GM18858 (cell line): ENCODE measurements around the gene CALML6.
A peak's percentile ranks its signal among the peaks of the same experiment; 100 is the strongest.

ENCODE experiments used
- ATAC-seq: cut with Tn5 transposase; IDR thresholded peaks from one replicate; pipeline ENCODE4 v1.9.1; 2021; ENCODE audit not compliant: unreplicated experiment

The CALML6 gene

GRCh38 chr1:1910033-1910465 lies 5.0 kb upstream of the CALML6 start:
- ATAC-seq, result no peak

DNA sequence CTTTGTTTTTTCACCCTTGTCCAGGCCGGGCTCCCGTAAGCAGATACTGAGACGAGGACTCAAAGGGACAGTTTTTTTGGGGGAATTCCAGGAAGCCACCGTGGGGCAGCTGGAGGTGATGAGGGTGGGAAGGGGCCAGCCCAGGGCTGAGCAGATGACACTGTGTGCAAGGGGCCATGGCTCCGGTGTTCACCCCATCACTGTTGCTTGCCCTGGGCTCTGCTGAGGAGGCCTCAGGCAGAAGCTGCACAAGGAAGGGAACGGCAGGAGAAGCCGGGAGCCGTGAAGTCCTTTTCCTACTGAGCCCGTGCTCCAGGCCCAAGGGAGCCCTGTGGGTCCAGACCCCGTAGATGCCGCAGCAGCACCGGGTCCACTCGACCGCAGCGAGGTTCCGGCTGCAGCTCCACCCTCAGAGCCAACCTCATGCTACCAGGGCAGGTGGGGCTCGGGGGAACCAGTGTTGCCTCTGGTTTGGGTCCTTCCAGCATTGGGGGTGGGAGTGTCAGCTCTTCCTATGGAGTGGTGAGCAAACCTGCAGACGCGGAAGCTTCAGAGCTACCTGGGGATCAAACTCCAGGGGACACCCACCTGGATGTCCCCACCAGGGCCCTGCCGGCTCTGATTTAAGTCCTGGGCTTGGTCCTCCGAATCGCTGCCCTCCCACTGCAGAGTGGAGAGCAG lies 4.3 kb upstream of the CALML6 start:
- no peak for ATAC-seq

DNA sequence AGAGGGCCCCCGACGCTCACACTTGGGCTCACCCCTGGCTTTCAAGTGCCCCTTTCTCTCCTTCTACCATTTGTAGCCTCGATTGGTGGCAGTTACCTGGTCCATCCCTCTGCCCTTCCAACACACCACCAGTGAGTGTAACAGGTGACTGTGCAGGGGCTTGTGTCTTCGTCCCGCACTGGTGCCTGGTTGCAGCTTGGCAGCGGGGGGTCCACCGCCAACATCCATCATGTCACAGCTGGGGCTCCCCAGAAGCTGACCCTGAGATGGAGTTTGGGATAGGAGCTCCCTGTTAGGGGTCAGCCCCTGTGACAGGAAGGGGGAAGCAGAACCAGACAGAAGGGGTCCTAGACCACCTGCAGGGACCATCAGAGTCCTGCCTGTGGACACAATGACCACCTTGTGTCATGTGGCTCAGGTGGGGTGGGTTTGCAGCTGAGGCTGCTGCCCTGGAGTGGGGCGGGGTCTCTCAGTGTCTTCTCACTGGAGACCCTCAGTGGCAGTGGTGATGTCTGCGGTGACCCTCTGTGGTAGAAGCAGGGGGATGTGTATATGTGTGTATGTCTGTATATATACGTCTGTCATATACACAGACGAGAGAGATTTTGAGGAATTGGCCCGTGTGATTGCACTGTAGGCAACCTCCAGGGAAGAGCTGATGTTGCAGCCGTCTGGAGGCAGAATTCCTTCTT lies 3.6 kb upstream of the CALML6 start:
- ATAC-seq, result no peak

DNA sequence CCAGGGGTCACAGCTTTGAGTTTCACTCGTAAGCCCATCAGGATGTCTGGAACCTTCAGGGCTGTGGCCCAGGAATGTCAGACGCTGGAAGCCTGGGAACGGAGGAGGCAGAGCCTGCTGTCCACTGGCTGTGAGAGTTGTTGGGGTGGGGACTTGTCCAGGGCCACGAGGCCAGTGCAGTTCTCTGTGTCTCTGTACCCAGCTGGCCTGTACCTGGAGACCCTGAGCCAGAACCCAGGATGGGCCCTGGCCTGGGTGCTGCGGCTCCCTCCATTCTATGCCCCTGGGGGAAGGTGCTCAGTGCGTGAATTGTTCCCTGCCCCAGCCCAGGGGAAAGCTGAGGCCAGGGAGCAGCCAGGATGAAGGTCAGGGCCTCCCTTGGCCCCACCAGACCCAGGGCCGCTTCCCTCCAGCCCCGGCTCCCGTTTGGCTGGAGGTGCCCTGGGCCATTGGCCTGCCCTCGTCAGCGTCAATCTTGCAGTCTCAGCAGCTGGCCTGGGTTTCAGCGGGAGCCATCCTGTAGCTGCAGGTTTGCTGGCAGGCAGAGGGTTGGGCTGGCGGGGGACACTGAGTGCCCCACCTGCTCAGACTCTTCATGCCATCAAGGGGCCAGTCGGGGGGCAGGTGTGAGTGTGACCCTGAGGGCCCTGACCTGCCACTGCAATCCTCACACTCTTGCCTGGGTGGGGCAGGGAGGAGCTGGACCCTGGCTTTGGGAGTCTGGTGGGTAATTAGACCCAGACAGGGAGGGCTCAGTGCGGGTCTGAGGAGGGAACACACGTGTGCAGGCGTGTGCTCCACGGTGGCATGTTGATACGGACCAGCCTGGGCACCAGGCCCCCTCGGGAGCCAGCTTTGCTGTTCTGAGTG lies 724 bp upstream of the CALML6 start:
- ATAC-seq, result no peak

DNA sequence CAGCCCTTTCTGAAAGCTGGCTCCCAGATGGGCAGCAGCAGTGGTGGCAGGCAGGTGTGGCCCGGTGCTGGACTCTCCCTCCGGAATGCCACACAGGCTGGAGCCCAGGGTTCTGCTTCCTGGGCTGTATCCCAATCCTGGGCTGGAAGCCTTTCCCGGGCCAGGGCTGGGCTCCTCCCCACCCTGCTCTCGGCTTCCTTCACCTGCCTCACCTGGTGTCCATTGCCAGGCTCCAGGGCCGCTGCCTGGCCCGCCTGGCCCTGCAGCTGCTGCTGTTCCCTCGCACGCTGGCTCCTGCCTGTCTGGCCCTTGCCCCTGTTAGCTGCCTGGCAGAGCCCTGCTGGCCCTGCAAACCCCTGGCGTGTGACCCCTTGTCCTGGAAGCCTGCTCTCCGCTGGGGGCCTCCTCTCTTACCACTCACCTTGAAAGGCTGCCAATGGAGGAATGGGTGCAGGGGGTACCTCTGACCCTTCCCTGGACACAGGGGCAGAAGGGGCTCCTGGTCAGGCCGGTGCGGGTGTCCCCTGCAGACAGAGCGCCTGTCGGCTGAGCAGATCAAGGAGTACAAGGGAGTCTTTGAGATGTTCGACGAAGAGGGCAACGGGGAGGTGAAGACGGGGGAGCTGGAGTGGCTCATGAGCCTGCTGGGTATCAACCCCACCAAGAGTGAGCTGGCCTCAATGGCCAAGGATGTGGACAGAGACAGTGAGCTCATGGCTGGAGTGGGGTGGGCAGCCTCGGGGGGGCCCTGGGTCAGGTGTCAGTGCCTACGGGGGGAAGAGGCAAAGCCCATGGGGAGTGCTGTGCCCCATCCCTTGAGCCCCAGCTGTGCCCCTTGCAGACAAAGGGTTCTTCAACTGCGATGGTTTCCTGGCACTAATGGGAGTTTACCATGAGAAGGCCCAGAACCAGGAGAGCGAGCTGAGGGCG lies 1.1 kb downstream of the CALML6 start:
- no peak for ATAC-seq

DNA sequence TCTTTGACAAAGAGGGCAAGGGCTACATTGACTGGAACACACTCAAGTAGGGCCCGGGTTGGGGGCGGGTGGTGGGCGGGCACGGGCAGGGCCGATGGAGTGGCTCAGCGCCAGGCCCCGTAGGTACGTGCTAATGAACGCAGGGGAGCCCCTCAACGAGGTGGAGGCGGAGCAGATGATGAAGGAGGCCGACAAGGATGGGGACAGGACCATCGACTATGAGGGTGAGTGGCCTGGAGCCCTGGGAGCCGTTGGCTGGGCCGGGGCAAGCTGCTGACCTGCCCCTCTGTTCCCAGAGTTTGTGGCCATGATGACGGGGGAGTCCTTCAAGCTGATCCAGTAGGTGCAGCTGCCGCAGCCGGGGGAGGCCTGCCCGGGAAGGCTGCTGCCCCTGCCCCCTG lies 1.8 kb downstream of the CALML6 start:
- no peak for ATAC-seq

DNA sequence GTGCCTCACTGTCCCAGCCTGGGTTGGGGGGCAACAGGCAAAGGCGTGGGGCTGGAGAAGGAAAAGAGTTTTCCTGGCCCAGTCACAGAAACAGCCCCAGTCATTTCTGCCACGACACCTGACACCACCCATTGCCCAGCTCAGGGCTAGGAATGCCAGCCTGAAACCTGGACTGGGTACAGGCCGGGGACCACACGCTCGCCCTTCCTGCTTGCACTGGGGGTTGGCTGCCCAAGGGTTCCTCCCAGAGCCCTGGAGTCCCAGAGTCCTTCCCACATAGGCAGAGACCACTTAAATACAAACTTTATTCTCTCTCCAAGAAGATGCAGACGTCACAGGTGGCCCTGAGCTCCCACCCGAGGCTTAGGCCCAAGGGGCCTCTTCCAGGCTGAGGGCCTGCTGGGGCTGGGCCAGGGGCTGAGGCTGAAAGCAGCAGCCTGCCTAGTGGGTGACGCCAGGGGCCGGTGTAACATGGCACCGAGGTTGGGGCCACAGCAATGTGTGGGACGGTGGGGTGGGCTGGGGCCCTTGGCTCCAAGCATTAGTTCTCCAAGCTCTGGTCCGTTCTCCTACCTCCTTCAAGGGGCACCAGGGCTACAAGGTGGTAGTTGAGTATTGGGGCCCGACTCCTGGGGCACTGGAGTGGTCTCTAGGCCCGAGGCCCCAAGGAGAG lies 2.4 kb downstream of the CALML6 start:
- no peak for ATAC-seq

DNA sequence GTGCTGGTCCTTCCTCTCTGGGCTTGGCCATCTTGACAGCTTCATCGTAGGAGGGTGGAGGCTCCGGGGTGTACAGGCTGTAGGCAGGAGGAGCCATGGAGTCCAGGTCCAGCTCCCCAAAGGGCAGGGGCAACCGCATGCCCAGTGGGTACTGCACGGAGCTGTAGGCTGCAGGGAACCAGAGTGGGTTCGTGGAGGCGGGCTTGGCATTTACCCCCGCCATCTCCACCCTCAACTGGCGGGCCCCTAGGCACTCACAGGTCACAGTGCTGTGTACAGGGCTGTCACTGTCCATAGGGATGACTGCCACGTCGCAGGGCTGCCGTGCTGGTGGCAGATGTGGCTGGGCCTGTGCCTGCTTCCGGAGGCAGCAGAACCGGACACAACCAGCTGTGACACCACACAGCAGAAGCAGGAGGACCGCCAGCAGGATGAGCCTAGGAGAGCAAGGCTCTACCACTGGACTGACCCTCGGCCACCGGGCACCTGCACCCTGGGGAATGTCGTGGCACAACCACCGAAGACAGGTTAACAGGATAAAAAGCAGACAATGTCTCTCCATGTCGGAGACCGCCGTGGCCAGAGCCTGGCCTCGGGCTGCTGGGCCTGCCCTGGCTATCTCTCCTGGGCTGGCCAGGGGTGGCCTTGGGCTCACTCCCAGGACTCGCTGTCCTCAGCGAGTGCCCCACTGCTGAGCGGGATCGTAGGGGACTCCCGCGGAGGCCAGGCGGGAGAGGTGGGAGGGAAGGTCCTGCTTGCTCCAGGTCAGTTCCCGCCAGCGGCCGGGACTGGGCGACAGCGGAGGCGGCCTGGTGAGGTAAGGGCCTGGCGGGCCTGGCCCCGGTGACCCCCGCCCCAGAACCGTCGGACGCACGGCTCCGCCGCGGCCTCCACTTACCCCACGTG lies 3.2 kb downstream of the CALML6 start:
- no peak for ATAC-seq

- no peak for ATAC-seq
Observed at GRCh38 chr1:1918901-1919303, 3.8 kb downstream of the CALML6 start, which contains the start of gene TMEM52. TSS of gene TMEM52 (minus strand) at chr1:1919279. CDS start at chr1:1919265, 14 bp downstream.

GRCh38 chr1:1919304-1920056 lies 4.4 kb downstream of the CALML6 start:
- ATAC-seq, result peak; percentile 72

DNA sequence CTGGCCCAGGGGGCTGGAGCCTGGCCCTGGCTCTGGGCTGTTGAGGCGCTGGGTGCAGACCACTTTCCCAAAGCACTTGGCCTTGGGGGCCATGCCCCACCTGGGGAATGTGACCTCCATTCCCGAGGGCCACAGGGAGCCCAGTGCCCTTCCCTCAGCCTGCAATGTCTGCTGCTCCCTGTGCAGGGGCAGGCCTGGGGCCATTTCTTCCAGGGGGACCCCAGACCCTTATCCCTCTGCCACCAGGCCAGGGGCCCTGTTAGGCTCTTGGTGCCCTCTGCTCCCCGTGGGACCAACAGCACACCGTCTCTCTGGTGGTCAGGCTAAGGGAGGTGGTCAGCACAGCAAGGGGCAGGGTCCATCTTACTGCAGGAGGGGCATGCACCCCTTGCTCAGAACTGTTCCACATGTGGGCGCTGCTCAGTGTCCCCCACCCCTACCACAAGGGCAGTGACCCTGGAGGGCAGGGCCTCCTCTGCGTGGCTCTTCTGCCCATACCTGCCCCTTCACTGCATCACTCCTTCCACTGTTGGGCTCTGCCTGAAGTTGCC lies 5.1 kb downstream of the CALML6 start:
- ATAC-seq, result no peak

DNA sequence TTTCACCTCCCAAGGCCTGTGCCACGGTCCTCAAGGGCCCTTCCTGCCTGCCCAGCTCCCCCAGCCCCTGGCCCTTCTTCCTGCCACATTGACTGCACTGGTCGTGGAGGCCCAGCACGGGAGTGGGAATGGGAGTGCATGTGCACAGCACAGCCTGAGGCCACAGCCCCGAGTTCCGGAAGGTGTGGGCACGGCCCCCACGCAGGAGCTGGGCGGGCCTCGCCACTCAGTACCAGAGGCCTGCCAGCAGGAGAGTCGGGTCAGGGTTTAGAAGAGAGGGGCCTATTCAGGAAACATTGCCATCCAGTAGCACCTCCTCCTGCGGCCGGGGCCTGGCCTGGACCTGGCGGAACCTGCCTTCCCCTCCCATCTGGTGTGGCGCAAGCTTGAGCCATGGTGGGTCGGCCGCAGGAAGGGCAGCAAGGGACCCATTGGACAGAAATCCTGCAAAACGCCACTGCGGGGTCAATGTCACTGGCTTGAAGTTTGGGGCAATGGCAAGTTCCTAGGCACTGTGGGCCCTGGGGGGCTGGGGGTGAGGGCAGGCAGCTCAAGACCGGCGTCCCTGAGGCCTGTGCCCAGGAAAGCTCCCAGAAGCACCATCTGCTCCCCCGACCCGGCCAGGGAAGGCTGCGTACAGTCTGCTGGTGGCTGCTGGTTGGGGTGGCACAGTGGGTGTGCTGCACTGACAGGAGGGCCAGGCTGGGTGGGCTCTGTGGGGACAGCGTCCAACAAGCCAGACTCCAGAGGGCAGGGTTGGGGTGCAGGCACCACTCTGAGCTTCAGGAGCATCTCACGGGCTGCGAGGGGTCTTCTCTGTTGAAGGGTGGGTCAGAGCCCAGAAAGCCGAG lies 5.8 kb downstream of the CALML6 start:
- ATAC-seq, result no peak

GRCh38 chr1:1921459-1921862 lies 6.4 kb downstream of the CALML6 start:
- no peak for ATAC-seq

DNA sequence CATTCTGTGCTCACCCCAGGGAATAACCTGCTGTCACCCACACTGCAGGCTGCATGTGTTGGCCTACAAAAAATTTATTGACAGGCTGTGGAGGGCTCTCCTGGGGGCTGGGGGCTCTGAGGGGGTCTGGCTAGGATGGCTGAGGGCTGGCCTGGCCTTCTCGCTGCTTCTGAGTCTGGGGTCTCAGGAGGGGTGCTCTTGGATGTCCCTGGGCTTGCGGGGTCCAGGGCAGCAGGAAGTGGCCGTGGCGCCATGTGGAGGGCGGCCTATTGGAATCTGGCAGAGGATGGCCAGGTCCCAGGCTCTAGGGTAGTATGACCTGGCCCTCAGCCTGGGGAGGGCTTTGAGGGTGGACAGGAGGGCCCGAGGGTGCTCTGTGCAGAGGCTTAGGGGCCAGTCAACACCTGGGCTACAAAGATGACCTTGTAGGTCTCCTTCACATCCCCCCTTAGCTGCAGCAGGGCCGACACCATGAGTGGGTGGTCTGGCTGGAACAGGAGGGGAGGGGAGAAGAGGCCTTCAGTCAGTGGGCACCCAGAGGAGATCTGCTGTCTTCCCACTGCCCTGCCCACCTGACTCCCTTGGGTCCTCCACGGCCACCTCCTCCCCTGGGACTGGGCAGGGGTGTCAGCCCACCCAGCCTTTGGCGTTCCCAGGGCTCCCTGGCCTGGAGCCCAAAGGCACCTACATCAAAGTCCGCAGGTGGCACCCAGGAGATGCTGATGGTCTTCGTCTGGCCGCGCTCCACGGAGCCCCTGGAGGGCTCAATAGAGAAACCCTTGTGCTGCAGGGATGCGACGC lies 7.0 kb downstream of the CALML6 start:
- no peak for ATAC-seq

- ATAC-seq, result no peak
Observed at GRCh38 chr1:1922702-1922955, 7.6 kb downstream of the CALML6 start.

DNA sequence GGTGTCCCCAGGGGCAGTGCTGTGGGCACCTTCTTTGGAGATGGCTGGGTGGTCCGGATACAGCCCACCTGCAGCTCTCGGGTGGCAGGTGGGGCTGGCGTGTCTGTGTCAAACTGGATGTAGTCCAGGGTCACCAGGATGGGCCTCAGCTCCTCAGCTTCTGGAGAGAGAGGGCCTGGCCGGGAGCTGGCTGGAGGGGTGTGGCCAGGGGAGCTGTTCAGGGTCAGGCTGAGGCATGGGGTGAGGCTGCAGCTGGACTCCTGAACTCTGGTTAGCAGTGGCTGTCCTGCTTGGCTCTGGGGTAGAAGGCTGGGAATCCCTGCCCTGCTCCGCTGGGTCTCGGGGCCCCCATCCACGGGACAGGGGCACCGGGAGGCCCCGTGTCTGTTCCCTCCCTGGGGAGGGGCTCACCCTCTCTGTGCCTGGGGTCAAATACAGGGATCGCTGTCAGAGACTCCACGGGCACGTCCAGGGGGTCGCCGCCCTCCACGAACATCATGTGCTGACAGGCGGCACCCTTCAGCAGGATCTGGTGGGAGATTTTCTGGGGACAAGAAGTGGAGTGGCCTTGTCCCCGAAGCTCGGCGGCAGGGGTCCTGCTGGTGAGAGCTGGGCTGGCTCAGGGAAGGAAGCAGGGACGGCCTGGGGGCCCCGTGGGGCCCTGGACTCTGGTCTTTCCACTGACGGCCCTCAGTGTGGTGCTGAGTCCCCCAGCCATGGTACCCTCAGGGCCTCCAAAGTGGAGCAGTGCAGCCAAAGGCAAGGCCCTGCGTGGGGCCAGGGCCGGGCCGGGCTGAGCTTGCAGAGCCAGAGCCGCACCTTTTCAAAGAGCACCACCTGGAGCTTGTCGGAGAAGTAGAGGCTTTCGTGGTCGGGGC lies 8.1 kb downstream of the CALML6 start:
- no peak for ATAC-seq
